ENCODE data around the gene HOXD10. TPM values are rescaled to one million over a fixed set of nuclear protein-coding genes. Genes with fewer than 3 reads are reported as not detected.
A peak's percentile ranks its signal among the peaks of the same experiment; 100 is the strongest.

HOXD10 gene
- polyA plus RNA-seq, 1 donor from 2014 or later, result not detected

- H3K9ac ChIP-seq (ENCODE audit: low read length), result no peak overlapping the region
- peak; percentile 29 for TF ChIP-seq EZH2 (IDR thresholded peaks at IDR 0.05; ENCODE audit: borderline replicate concordance, insufficient read depth, low read length, poor library complexity, severe bottlenecking)
- no peak for TF ChIP-seq TAF1 (IDR thresholded peaks at IDR 0.05; ENCODE audit: low read depth)
- H2AFZ ChIP-seq (ENCODE audit: low read depth, low read length), result no peak overlapping the region
- H3K27me3 ChIP-seq (ENCODE audit: insufficient read depth, low read depth, low read length), result peaks cover 100% of the 10 kb centered on the region
- no peaks in the 10 kb centered on the region for H3K79me2 ChIP-seq (replicated peaks; ENCODE audit: insufficient read depth, low read length)
- no peaks in the 10 kb centered on the region for H3K36me3 ChIP-seq (ENCODE audit: insufficient read depth, low read length)
- H3F3A ChIP-seq (ENCODE audit: insufficient read depth, low read length, poor library complexity, severe bottlenecking), result no peaks in the 10 kb centered on the region
- H4K20me1 ChIP-seq (ENCODE audit: insufficient read depth), result no peaks in the 10 kb centered on the region
- H3K9me2 ChIP-seq (ENCODE audit: insufficient read depth, low read length), result no peaks in the 10 kb centered on the region
- no peak overlapping the region for H3K27ac ChIP-seq (ENCODE audit: low read length)
- H3K4me2 ChIP-seq (ENCODE audit: low read length), result no peak overlapping the region
- H3K4me3 ChIP-seq (ENCODE audit: low read length), result no peak overlapping the region
- H3K9me3 ChIP-seq (ENCODE audit: low read length), result peaks cover 4% of the 10 kb centered on the region
Observed at GRCh38 chr2:176085120-176085788, 31.3 kb upstream of the HOXD10 start.

DNA sequence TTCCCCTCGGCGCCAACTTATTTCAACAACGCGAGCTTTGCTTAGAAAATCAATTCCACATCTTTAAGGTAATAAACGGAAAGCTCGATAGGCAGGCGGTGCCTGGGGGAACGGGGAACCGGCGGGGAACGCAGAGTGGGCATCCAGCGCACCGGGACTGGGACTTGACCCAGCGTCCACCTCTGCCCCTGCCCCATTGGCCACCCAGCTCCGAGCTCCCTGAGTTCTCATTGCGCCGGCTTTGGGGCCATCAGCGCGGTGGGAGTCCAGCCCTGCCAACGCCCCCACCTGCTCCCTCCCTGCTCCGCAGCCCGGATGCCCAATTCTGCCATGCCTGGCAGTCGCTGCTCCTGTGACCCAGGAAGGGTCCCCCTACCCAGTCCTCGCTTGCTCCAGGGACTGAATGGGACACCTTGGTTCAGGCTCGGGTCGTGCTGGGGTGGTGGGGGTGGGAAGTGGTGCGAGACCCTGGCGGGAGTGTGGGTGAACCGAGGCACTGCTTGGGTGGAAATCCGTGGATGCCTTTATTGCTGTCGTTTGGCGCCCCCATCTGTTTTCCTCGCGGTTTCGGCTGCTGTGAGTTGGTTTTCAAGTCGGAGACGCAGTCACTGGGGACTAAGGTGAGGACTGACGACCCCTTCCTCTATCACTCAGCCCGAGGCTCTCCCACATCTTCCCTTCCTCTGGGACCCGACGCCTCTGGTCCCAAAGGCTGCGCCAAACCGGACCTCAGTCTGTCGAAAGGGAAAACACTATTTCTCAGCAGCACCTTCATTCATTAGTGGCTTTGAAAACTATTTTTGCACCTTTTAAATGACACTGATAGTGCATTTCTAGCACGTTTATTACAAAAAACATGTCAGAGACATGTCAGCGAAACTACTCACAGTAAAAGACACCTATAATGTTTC lies 30.5 kb upstream of the HOXD10 start:
- TF ChIP-seq TAF1 (IDR thresholded peaks at IDR 0.05; ENCODE audit: low read depth), result no peak
- peak; percentile 36 for TF ChIP-seq EZH2 (IDR thresholded peaks at IDR 0.05; ENCODE audit: borderline replicate concordance, insufficient read depth, low read length, poor library complexity, severe bottlenecking)
- no peak for TF ChIP-seq EP300 (conservative IDR thresholded peaks at IDR 0.05; ENCODE audit: poor library complexity, severe bottlenecking)
- TF ChIP-seq RAD21 (conservative IDR thresholded peaks at IDR 0.05), result peak; percentile 94
- no peak for TF ChIP-seq POLR2AphosphoS5 (IDR thresholded peaks at IDR 0.05)
- peak; percentile 89 for TF ChIP-seq CTCF (IDR thresholded peaks at IDR 0.05; ENCODE audit: poor library complexity, severe bottlenecking)
- peak; percentile 96 for TF ChIP-seq SMC3 (conservative IDR thresholded peaks at IDR 0.05; ENCODE audit: poor library complexity)
- TF ChIP-seq, protein P1, sequence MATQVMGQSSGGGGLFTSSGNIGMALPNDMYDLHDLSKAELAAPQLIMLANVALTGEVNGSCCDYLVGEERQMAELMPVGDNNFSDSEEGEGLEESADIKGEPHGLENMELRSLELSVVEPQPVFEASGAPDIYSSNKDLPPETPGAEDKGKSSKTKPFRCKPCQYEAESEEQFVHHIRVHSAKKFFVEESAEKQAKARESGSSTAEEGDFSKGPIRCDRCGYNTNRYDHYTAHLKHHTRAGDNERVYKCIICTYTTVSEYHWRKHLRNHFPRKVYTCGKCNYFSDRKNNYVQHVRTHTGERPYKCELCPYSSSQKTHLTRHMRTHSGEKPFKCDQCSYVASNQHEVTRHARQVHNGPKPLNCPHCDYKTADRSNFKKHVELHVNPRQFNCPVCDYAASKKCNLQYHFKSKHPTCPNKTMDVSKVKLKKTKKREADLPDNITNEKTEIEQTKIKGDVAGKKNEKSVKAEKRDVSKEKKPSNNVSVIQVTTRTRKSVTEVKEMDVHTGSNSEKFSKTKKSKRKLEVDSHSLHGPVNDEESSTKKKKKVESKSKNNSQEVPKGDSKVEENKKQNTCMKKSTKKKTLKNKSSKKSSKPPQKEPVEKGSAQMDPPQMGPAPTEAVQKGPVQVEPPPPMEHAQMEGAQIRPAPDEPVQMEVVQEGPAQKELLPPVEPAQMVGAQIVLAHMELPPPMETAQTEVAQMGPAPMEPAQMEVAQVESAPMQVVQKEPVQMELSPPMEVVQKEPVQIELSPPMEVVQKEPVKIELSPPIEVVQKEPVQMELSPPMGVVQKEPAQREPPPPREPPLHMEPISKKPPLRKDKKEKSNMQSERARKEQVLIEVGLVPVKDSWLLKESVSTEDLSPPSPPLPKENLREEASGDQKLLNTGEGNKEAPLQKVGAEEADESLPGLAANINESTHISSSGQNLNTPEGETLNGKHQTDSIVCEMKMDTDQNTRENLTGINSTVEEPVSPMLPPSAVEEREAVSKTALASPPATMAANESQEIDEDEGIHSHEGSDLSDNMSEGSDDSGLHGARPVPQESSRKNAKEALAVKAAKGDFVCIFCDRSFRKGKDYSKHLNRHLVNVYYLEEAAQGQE (IDR thresholded peaks at IDR 0.05; ENCODE audit: borderline replicate concordance), result no peak
- TF ChIP-seq MXI1 (conservative IDR thresholded peaks at IDR 0.05; ENCODE audit: poor library complexity, severe bottlenecking), result peak; percentile 19
- Histone ChIP-seq H3K9me2 (ENCODE audit: insufficient read depth, low read length) (no peaks in the 10 kb centered on the region), H3K36me3 (ENCODE audit: insufficient read depth, low read length) (no peaks in the 10 kb centered on the region), H3K27ac (ENCODE audit: low read length) (no peak overlapping the region), H3K9ac (ENCODE audit: low read length) (no peak overlapping the region), H3K27me3 (ENCODE audit: insufficient read depth, low read depth, low read length) (peaks cover 100% of the 10 kb centered on the region), H3K9me3 (ENCODE audit: low read length) (peaks cover 4% of the 10 kb centered on the region), H3K4me3 (ENCODE audit: low read length) (peak overlapping the region; percentile 58), H4K20me1 (ENCODE audit: insufficient read depth) (no peaks in the 10 kb centered on the region), H3K79me2 (replicated peaks; ENCODE audit: insufficient read depth, low read length) (no peaks in the 10 kb centered on the region), H2AFZ (ENCODE audit: low read depth, low read length) (no peak overlapping the region), H3F3A (ENCODE audit: insufficient read depth, low read length, poor library complexity, severe bottlenecking) (no peaks in the 10 kb centered on the region), H3K4me2 (ENCODE audit: low read length) (no peak overlapping the region)
